Body of pancreas (tissue), 4 donors: ENCODE measurements around the gene C10orf53.

Source experiments
- CTCF ChIP-seq, 7 experiments: fragments of 450-650 bp in 4 of 7; fragments of 200-600 bp in 3 of 7; sonication (generic) in 3 of 7; IDR thresholded peaks; one replicate each; pipeline ENCODE4 v1.5.1; 2016 to 2019; ENCODE audit warnings: antibody characterized with exemption in 7 of 7
- POLR2A ChIP-seq, 3 donors: fragments of 450-650 bp; IDR thresholded peaks; one replicate each; pipeline ENCODE4 v1.6.1; 2016; ENCODE audit warnings: antibody characterized with exemption in 3 of 3, mild to moderate bottlenecking in 2 of 3

DNA sequence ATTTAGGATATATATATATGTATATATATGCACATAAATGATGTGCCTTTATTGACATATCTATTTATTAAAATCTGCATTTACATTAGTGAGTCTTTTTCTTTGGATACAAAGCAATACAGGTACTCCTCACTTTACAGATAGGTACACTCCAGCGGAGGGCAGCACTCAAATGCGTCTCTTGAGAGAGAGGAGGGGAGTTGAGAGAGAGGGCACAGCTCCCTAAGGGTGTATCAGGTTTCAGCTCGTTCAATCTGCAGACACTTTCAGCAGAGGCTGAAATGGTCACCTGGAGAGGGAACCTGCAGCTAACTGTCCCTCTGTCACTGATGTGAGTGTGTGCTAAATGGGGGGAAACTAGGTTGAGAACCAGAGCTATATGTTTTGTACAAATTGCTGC lies 21.5 kb downstream of the C10orf53 start:
- TF ChIP-seq POLR2A (IDR thresholded peaks at IDR 0.05) (no peak), CTCF (IDR thresholded peaks at IDR 0.05) (no peak)
